Measurements from ENCODE around the gene EMSY.

The EMSY gene

GRCh38 chr11:76557466-76557865 is 112.6 kb downstream of the EMSY start:
- H3K4me3 ChIP-seq, result no peak overlapping the region
- TF ChIP-seq, protein P1, sequence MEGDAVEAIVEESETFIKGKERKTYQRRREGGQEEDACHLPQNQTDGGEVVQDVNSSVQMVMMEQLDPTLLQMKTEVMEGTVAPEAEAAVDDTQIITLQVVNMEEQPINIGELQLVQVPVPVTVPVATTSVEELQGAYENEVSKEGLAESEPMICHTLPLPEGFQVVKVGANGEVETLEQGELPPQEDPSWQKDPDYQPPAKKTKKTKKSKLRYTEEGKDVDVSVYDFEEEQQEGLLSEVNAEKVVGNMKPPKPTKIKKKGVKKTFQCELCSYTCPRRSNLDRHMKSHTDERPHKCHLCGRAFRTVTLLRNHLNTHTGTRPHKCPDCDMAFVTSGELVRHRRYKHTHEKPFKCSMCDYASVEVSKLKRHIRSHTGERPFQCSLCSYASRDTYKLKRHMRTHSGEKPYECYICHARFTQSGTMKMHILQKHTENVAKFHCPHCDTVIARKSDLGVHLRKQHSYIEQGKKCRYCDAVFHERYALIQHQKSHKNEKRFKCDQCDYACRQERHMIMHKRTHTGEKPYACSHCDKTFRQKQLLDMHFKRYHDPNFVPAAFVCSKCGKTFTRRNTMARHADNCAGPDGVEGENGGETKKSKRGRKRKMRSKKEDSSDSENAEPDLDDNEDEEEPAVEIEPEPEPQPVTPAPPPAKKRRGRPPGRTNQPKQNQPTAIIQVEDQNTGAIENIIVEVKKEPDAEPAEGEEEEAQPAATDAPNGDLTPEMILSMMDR (IDR thresholded peaks at IDR 0.05), result no peak
- DNase-seq (ENCODE audit: low spot score), result no peak

GRCh38 chr11:76558473-76558872 is 113.7 kb downstream of the EMSY start:
- TF ChIP-seq, protein P1 (IDR thresholded peaks at IDR 0.05), result no peak
- DNase-seq (ENCODE audit: low spot score), result no peak
- Histone ChIP-seq H3K4me3 (no peak overlapping the region), H3K27ac (no peak overlapping the region)

More at GRCh38 chr11:76557466-76557865, 112.6 kb downstream of the EMSY start:
- no peak overlapping the region for H3K27ac ChIP-seq

- no peak for DNase-seq (ENCODE audit: low spot score)
- Histone ChIP-seq H3K4me3 (no peak overlapping the region), H3K27ac (no peak overlapping the region)
- TF ChIP-seq, protein P1 (IDR thresholded peaks at IDR 0.05), result no peak
These were observed 114.1 kb downstream of the EMSY start for GRCh38 chr11:76558891-76559290.

GRCh38 chr11:76559346-76559745 is 114.5 kb downstream of the EMSY start:
- TF ChIP-seq, protein P1 (IDR thresholded peaks at IDR 0.05), result no peak
- DNase-seq (ENCODE audit: low spot score), result no peak
- no peak overlapping the region for H3K4me3 ChIP-seq
- H3K27ac ChIP-seq, result no peak overlapping the region

- no peak for DNase-seq (ENCODE audit: low spot score)
- H3K27ac ChIP-seq, result no peak overlapping the region
- no peak overlapping the region for H3K4me3 ChIP-seq
- TF ChIP-seq, protein P1 (IDR thresholded peaks at IDR 0.05), result no peak
These were observed 115.4 kb downstream of the EMSY start for GRCh38 chr11:76560219-76560618.

- H3K4me3 ChIP-seq, result no peak overlapping the region
- no peak for DNase-seq (ENCODE audit: low spot score)
- no peak overlapping the region for H3K27ac ChIP-seq
- TF ChIP-seq, protein P1 (IDR thresholded peaks at IDR 0.05), result no peak
These were observed 116.4 kb downstream of the EMSY start for GRCh38 chr11:76561245-76561644.

GRCh38 chr11:76562541-76562940 is 117.7 kb downstream of the EMSY start:
- Histone ChIP-seq H3K4me3 (no peak overlapping the region), H3K27ac (no peak overlapping the region)
- no peak for DNase-seq (ENCODE audit: low spot score)
- TF ChIP-seq, protein P1 (IDR thresholded peaks at IDR 0.05), result no peak

Data from coronary artery (tissue), 2 donors.